Renal pelvis (tissue), 12 donors: Measurements from ENCODE around the gene GCNT3. TPM values are rescaled to one million over a fixed set of nuclear protein-coding genes. Genes with fewer than 3 reads are reported as not detected.

Experiments
- DNase-seq: peaks from one replicate; pipeline ENCODE4 v3.0.0-alpha.2; 2013
- long read RNA-seq, 16 experiments: transcript quantifications; one replicate each; lab custom pipeline, GENCODE V29; 2026
- polyA plus RNA-seq, 3 donors: library from polyadenylated mRNA; unstranded; fragments of 120-200 nt; gene quantifications; one replicate each; pipeline ENCODE4 v1.2.1, GENCODE V29; 2013; ENCODE audit not compliant: insufficient read length in 3 of 3

Gene GCNT3
- 1 to 10 TPM in 2 of 3 donors, under 1 TPM in 1; 0.40 to 1.1 (median 1.1) TPM for polyA plus RNA-seq
- long read RNA-seq, donor 1, partial matches to known transcripts, result 259 of 275 reads
- long read RNA-seq, donor 1, other reads (novel, unspliced or antisense), result 16 of 275 reads
- long read RNA-seq, donor 2, partial matches to known transcripts, result 220 of 227 reads
- long read RNA-seq, donor 2, other reads (novel, unspliced or antisense), result 7 of 227 reads
- long read RNA-seq, donor 3, partial matches to known transcripts, result 176 of 176 reads
- long read RNA-seq, donor 3, other reads (novel, unspliced or antisense), result 0 of 176 reads
- long read RNA-seq, donor 4, result 0 reads
- long read RNA-seq, donor 5, partial matches to known transcripts, result 25 of 106 reads
- long read RNA-seq, donor 5, other reads (novel, unspliced or antisense), result 81 of 106 reads
- long read RNA-seq, donor 6, partial matches to known transcripts, result 52 of 157 reads
- long read RNA-seq, donor 6, other reads (novel, unspliced or antisense), result 105 of 157 reads
- long read RNA-seq, donor 7, partial matches to known transcripts, result 82 of 196 reads
- long read RNA-seq, donor 7, other reads (novel, unspliced or antisense), result 114 of 196 reads
- long read RNA-seq, donor 8, result 0 reads
- long read RNA-seq, donor 9, full-length matches to known transcripts, result 1 of 188 reads
- long read RNA-seq, donor 9, partial matches to known transcripts, result 182 of 188 reads
- long read RNA-seq, donor 9, other reads (novel, unspliced or antisense), result 5 of 188 reads
- long read RNA-seq, donor 10, partial matches to known transcripts, result 53 of 171 reads
- long read RNA-seq, donor 10, other reads (novel, unspliced or antisense), result 117 of 171 reads
- long read RNA-seq, donor 11, result 0 reads
- long read RNA-seq, donor 12, partial matches to known transcripts, result 211 of 216 reads
- long read RNA-seq, donor 12, other reads (novel, unspliced or antisense), result 5 of 216 reads
- long read RNA-seq, donor 13, result 0 reads
- long read RNA-seq, donor 14, result 0 reads
- long read RNA-seq, donor 15, result 0 reads
- long read RNA-seq, donor 16, partial matches to known transcripts, result 57 of 212 reads
- long read RNA-seq, donor 16, other reads (novel, unspliced or antisense), result 155 of 212 reads

GRCh38 chr15:59611276-59612260, at the start of gene GCNT3:
Gene GCNT3 (plus strand): TSS chr15:59611783. CDS start chr15:59618239, 6,456 bp downstream.
- peak; percentile 46 for DNase-seq

- no peak for DNase-seq
These were observed 49.0 kb upstream of the GCNT3 start for GRCh38 chr15:59562448-59563186.

- no peak for DNase-seq
These were observed 46.3 kb upstream of the GCNT3 start for GRCh38 chr15:59565299-59565698.

- no peak for DNase-seq
These were observed 44.3 kb upstream of the GCNT3 start for GRCh38 chr15:59567324-59567723.

GRCh38 chr15:59569477-59569876, 42.1 kb upstream of the GCNT3 start:
- DNase-seq, result no peak

GRCh38 chr15:59570315-59570714, 41.3 kb upstream of the GCNT3 start:
- DNase-seq, result no peak

- no peak for DNase-seq
These were observed 40.0 kb upstream of the GCNT3 start for GRCh38 chr15:59571606-59572005.

- no peak for DNase-seq
These were observed 28.5 kb upstream of the GCNT3 start for GRCh38 chr15:59583088-59583487.

- DNase-seq, result no peak
These were observed 24.3 kb upstream of the GCNT3 start for GRCh38 chr15:59587085-59587826.

- no peak for DNase-seq
These were observed 21.6 kb upstream of the GCNT3 start for GRCh38 chr15:59590027-59590426.

GRCh38 chr15:59591356-59591755, 20.2 kb upstream of the GCNT3 start:
- DNase-seq, result no peak

GRCh38 chr15:59594493-59594942, 17.1 kb upstream of the GCNT3 start:
- no peak for DNase-seq

GRCh38 chr15:59594991-59595390, 16.6 kb upstream of the GCNT3 start:
- DNase-seq, result no peak

- no peak for DNase-seq
These were observed 16.1 kb upstream of the GCNT3 start for GRCh38 chr15:59595434-59595915.

GRCh38 chr15:59596640-59597039, 14.9 kb upstream of the GCNT3 start:
- DNase-seq, result no peak

- no peak for DNase-seq
These were observed 13.1 kb upstream of the GCNT3 start for GRCh38 chr15:59598461-59598860.

- no peak for DNase-seq
These were observed 5.6 kb upstream of the GCNT3 start for GRCh38 chr15:59605994-59606393.

GRCh38 chr15:59609730-59610712, 1.6 kb upstream of the GCNT3 start:
- DNase-seq, result no peak
